PC-3 (cell line): ENCODE measurements around the gene CASK. TPM values are rescaled to one million over a fixed set of nuclear protein-coding genes. Genes with fewer than 3 reads are reported as not detected.

Experiments
- ATAC-seq: fragments of 200-7000 bp; cut with Tn5 transposase; 2 replicates; pipeline ENCODE4 v1.9.1; 2020; ENCODE audit warnings: mild to moderate bottlenecking, moderate library complexity
- BruUV-seq: library from RNA; stranded (reverse); fragments of 400-500 nt; replicated peaks from 2 replicates; lab custom pipeline; 2021; lab: Mats Ljungman, UMichigan
- CTCF ChIA-PET: fragments of 300-600 bp; sonication (Branson Sonifier 250); formaldehyde crosslinking; loops from one replicate; lab custom pipeline; 2022; ENCODE audit warnings: antibody characterized with exemption; lab: Charles Lee
- POLR2A ChIA-PET: fragments of 300-600 bp; sonication (Branson Sonifier 250); formaldehyde crosslinking; loops from one replicate; lab custom pipeline; 2022; ENCODE audit warnings: antibody characterized with exemption; ENCODE audit not compliant: unreplicated experiment; lab: Charles Lee
- DNase-seq: peaks from one replicate; pipeline ENCODE4 v3.0.0-alpha.2; 2015
- H2AFZ ChIP-seq: fragments of 300-600 bp; sonication (generic); 2 replicates; pipeline ENCODE4 v1.6.0; 2016; ENCODE audit warnings: antibody characterized with exemption, low read length
- H3F3A ChIP-seq: fragments of 300-600 bp; sonication (generic); one replicate; pipeline ENCODE4 v1.6.0; 2017; ENCODE audit warnings: antibody characterized with exemption, low read length, control low read depth, mild to moderate bottlenecking; ENCODE audit not compliant: unreplicated experiment
- H3K27ac ChIP-seq: fragments of 300-600 bp; sonication (generic); 2 replicates; pipeline ENCODE4 v1.5.1; 2016; ENCODE audit warnings: mild to moderate bottlenecking, low read length
- H3K27me3 ChIP-seq: fragments of 300-600 bp; sonication (generic); 2 replicates; pipeline ENCODE4 v1.6.1; 2016; ENCODE audit warnings: low read length, mixed read lengths
- H3K36me3 ChIP-seq: fragments of 300-600 bp; sonication (generic); 2 replicates; pipeline ENCODE4 v1.6.1; 2016; ENCODE audit warnings: low read depth, mixed run types, low read length, mixed read lengths
- H3K4me1 ChIP-seq: fragments of 300-600 bp; sonication (generic); 2 replicates; pipeline ENCODE4 v1.5.1; 2016; ENCODE audit warnings: low read length; ENCODE audit not compliant: insufficient read depth
- H3K4me2 ChIP-seq: fragments of 300-600 bp; sonication (generic); 2 replicates; pipeline ENCODE4 v1.6.0; 2016; ENCODE audit warnings: low read length
- H3K4me3 ChIP-seq: fragments of 300-600 bp; sonication (generic); 2 replicates; pipeline ENCODE4 v1.5.1; 2016; ENCODE audit warnings: mild to moderate bottlenecking, low read length, mixed read lengths
- H3K79me2 ChIP-seq: fragments of 300-600 bp; sonication (generic); 2 replicates; pipeline ENCODE4 v1.6.1; 2017; ENCODE audit warnings: low read length, mixed read lengths
- H3K9ac ChIP-seq: fragments of 300-600 bp; sonication (generic); 2 replicates; pipeline ENCODE4 v1.6.0; 2016; ENCODE audit warnings: mild to moderate bottlenecking, low read length
- H3K9me2 ChIP-seq: fragments of 300-600 bp; sonication (generic); replicated peaks from 2 replicates; pipeline ENCODE4 v1.6.1; 2016; ENCODE audit warnings: mixed run types, low read length, mixed read lengths
- H3K9me3 ChIP-seq: fragments of 300-600 bp; sonication (generic); 2 replicates; pipeline ENCODE4 v1.6.1; 2016; ENCODE audit warnings: low read length, mixed read lengths
- H4K20me1 ChIP-seq: fragments of 300-600 bp; sonication (generic); 2 replicates; pipeline ENCODE4 v1.6.1; 2016; ENCODE audit warnings: low read length, mixed read lengths
- EZH2 ChIP-seq: fragments of 300-600 bp; sonication (generic); IDR thresholded peaks from one replicate; pipeline ENCODE4 v1.6.1; 2017; ENCODE audit warnings: antibody characterized with exemption, mild to moderate bottlenecking, low read length; ENCODE audit not compliant: unreplicated experiment
- EZH2phosphoT487 ChIP-seq: fragments of 300-600 bp; sonication (generic); IDR thresholded peaks from 2 replicates; pipeline ENCODE4 v1.6.1; 2018; ENCODE audit warnings: mild to moderate bottlenecking, antibody characterized with exemption, low read length, borderline replicate concordance
- intact Hi-C: fragments of 100-400 bp; cut with micrococcal nuclease; formaldehyde crosslinking; loops from 2 replicates; pipeline ENCODE4 v1.9.0; 2023
- total RNA-seq: library from RNA; depleted of rRNA; stranded (reverse); fragments of >200 nt; gene quantifications from 2 replicates; pipeline ENCODE4 v1.2.3, GENCODE V29; 2014
- TF ChIP-seq, protein P1 (sequence below): fragments of 300-600 bp; sonication (generic); conservative IDR thresholded peaks from 2 replicates; pipeline ENCODE4 v1.5.1; 2017; ENCODE audit warnings: antibody characterized with exemption, low read depth, mild to moderate bottlenecking, low read length

CASK gene
- total RNA-seq, 1 experiment from 2014 or later: 21.4 TPM

DNA sequence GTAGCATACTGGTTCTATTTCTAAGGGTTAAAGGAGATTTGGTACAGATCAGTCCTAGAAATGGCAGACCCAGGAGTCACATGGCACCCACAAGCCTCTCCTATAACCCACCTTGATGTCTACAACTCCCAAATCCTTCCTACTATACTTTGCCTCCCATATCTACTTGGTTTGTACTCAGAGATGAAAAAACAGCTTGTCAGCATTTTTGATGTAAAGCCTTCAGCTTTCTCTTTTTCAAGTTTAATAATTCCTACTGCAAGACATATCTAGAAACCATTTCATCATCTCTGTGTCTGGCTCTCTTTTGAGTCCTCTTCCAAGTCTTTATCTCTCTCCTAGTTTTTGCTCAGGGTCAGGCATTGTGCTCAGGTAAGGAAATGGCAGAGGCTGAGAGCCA is 393.3 kb downstream of the CASK start:
- Histone ChIP-seq H3K9me2 (no peaks in the 10 kb centered on the region), H3K27me3 (no peaks in the 10 kb centered on the region), H3K9me3 (no peaks in the 10 kb centered on the region), H3F3A (no peaks in the 10 kb centered on the region), H3K36me3 (no peaks in the 10 kb centered on the region; the same call in 1 of the 2 replicates), H4K20me1 (no peaks in the 10 kb centered on the region), H3K9ac (no peak overlapping the region), H3K79me2 (no peaks in the 10 kb centered on the region), H3K27ac (no peak overlapping the region), H3K4me3 (no peak overlapping the region), H3K4me2 (no peak overlapping the region), H3K4me1 (peaks cover 22% of the 10 kb centered on the region), H2AFZ (no peak overlapping the region)
- no TSS peak for BruUV-seq
- CTCF ChIA-PET: no interaction called here
- no peak for ATAC-seq
- intact Hi-C loops: no loop called here
- POLR2A ChIA-PET: no interaction called here
- TF ChIP-seq EZH2phosphoT487: no peak
- TF ChIP-seq, protein P1, sequence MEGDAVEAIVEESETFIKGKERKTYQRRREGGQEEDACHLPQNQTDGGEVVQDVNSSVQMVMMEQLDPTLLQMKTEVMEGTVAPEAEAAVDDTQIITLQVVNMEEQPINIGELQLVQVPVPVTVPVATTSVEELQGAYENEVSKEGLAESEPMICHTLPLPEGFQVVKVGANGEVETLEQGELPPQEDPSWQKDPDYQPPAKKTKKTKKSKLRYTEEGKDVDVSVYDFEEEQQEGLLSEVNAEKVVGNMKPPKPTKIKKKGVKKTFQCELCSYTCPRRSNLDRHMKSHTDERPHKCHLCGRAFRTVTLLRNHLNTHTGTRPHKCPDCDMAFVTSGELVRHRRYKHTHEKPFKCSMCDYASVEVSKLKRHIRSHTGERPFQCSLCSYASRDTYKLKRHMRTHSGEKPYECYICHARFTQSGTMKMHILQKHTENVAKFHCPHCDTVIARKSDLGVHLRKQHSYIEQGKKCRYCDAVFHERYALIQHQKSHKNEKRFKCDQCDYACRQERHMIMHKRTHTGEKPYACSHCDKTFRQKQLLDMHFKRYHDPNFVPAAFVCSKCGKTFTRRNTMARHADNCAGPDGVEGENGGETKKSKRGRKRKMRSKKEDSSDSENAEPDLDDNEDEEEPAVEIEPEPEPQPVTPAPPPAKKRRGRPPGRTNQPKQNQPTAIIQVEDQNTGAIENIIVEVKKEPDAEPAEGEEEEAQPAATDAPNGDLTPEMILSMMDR: no peak
- no peak for TF ChIP-seq EZH2
- DNase-seq: no peak

DNA sequence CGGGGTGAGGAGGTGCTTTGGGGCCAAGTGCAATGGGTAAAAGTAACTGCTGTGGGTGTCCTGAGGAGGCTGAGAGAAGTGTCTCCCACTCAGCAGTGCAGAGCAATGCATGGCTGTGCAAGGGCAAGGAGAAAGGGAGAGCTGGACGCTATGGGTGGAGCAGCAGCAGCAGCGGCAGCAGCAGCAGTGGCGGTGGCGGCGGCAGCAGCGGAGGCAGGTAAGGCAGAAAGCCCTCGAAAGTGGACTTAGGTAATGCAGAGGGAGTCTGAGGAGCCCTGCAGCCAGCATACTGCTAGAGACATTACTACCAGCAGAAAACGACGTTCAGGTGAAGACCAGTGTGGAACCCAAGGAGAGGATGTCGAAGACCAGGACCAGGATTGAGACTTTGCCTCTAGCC is 394.1 kb downstream of the CASK start:
- TF ChIP-seq EZH2phosphoT487 (no peak), EZH2 (no peak)
- TF ChIP-seq, protein P1: no peak
- intact Hi-C loops: no loop called here
- ATAC-seq (no peak), DNase-seq (no peak)
- Histone ChIP-seq H3K27me3 (no peaks in the 10 kb centered on the region), H4K20me1 (no peaks in the 10 kb centered on the region), H3K9me2 (no peaks in the 10 kb centered on the region), H3K4me1 (peaks cover 22% of the 10 kb centered on the region), H3K9me3 (no peaks in the 10 kb centered on the region), H3K4me2 (no peak overlapping the region), H3K36me3 (no peaks in the 10 kb centered on the region), H3K4me3 (no peak overlapping the region), H2AFZ (no peak overlapping the region), H3K9ac (no peak overlapping the region), H3K27ac (no peak overlapping the region), H3K79me2 (no peaks in the 10 kb centered on the region), H3F3A (no peaks in the 10 kb centered on the region)
- POLR2A ChIA-PET: no interaction called here
- CTCF ChIA-PET: no interaction called here
- no TSS peak for BruUV-seq

DNA sequence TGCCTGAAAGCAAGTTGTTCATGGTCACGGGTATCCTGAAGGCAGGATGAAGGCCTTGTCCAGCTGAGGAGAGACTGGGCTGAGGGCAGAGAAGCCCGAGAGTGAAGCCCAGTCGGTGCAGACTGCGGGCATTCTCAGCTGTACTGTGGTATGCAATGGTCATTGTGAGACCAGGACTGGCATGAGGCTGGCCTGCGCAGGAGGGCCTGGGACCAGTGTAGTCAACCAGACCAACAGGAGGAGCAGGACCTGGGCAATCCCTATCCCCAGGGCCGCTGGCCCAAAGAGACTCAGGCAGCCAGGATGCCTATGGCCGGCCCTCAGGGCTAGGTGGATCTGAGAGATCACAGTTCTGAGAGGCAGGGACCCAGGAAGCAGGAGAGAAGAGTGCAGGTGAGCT is 394.6 kb downstream of the CASK start:
- DNase-seq (no peak), ATAC-seq (no peak)
- H3K4me2 ChIP-seq: no peak overlapping the region
- H3K79me2 ChIP-seq: no peaks in the 10 kb centered on the region
- no TSS peak for BruUV-seq
- TF ChIP-seq EZH2phosphoT487 (no peak), EZH2 (no peak)
- TF ChIP-seq, protein P1: no peak
- H3K4me1 ChIP-seq: peaks cover 22% of the 10 kb centered on the region
- ChIA-PET POLR2A (no interaction called here), CTCF (no interaction called here)
- H2AFZ ChIP-seq: no peak overlapping the region
- H3F3A ChIP-seq: no peaks in the 10 kb centered on the region
- no peaks in the 10 kb centered on the region for H3K9me3 ChIP-seq
- no peaks in the 10 kb centered on the region for H3K36me3 ChIP-seq
- H4K20me1 ChIP-seq: no peaks in the 10 kb centered on the region
- H3K4me3 ChIP-seq: no peak overlapping the region
- H3K27me3 ChIP-seq: no peaks in the 10 kb centered on the region
- H3K9ac ChIP-seq: no peak overlapping the region
- no peaks in the 10 kb centered on the region for H3K9me2 ChIP-seq
- no peak overlapping the region for H3K27ac ChIP-seq
- intact Hi-C loops: no loop called here
